NT2/D1 (cell line): ENCODE data around the gene RNF181.

Source experiments
- SUZ12 ChIP-seq: IDR thresholded peaks from 2 replicates; pipeline ENCODE4 v1.6.1; 2011; ENCODE audit not compliant: insufficient read length, insufficient read depth; ENCODE audit errors: extremely low read depth
- YY1 ChIP-seq: IDR thresholded peaks from 2 replicates; pipeline ENCODE4 v1.6.1; 2011; ENCODE audit not compliant: insufficient read length, insufficient read depth
- ZNF274 ChIP-seq: IDR thresholded peaks from 2 replicates; pipeline ENCODE4 v1.6.1; 2011; ENCODE audit warnings: mild to moderate bottlenecking, low read depth, low read length

GRCh38 chr2:85545780-85546240 lies 49.7 kb upstream of the RNF181 start:
- no peak for TF ChIP-seq SUZ12
- TF ChIP-seq YY1 = no peak
- TF ChIP-seq ZNF274 = no peak
